ENCODE measurements around the gene POMT1. TPM values are rescaled to one million over a fixed set of nuclear protein-coding genes. Genes with fewer than 3 reads are reported as not detected.

POMT1 gene
- total and polyA plus RNA-seq, 2 experiments from 2014 or later = 20.2 to 32.4 TPM

DNA sequence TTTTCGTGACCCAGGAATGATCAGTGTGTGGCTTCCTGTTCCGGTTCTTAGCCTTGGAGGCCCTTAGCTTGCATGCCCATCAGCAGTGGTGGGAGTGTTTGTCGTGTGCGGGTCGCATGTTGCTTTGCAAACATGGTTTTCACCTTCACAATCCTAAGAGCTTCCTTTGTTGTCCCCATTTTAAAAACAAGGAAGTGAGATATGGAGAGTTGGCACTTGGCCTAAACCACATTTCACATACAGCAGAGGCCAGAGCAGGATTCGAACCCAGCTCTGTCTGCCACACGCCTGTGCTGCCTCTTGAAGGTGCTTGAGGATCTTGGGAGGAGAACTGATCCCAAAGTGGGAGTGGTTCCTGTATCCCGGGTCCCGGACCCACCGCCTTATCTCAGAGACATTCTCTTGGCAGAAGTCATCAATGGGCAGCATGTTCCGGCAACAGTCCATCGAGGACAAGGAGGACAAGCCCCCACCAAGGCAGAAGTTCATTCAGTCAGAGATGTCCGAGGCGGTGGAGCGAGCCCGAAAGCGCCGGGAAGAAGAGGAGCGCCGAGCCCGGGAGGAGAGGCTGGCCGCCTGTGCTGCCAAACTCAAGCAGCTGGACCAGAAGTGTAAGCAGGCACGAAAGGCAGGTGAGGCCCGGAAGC is 38.2 kb upstream of the POMT1 start:
- no peaks in the 10 kb centered on the region for H3K9me3 Mint-ChIP-seq
- no peaks in the 10 kb centered on the region for H3K27me3 ChIP-seq (ENCODE audit: insufficient read depth)
- H3K36me3 Mint-ChIP-seq (ENCODE audit: low read depth) = peaks cover 90% of the 10 kb centered on the region
- no peak overlapping the region for H3K27ac ChIP-seq (ENCODE audit: low read depth)
- DNase-seq (ENCODE audit: low spot score) (no peak), ATAC-seq (no peak)
- no peaks in the 10 kb centered on the region for H3K9me2 ChIP-seq (ENCODE audit: insufficient read depth)
- peaks cover 93% of the 10 kb centered on the region for H3K36me3 ChIP-seq (ENCODE audit: insufficient read depth)
- H3K27ac Mint-ChIP-seq = no peak overlapping the region
- H3F3A ChIP-seq (replicated peaks; ENCODE audit: low read depth) = peaks cover 48% of the 10 kb centered on the region
- H4K20me1 ChIP-seq (replicated peaks; ENCODE audit: insufficient read depth) = peaks cover 54% of the 10 kb centered on the region
- H3K4me1 ChIP-seq (ENCODE audit: insufficient read depth) = no peaks in the 10 kb centered on the region
- H3K27me3 Mint-ChIP-seq (ENCODE audit: insufficient read depth, low read depth, poor library complexity) = peaks cover 8% of the 10 kb centered on the region
- TF ChIP-seq ZNF114 (CRISPR knock-in tag; IDR thresholded peaks at IDR 0.05) = no peak
- no peak for TF ChIP-seq EZH2 (IDR thresholded peaks at IDR 0.05; ENCODE audit: low read depth, unreplicated experiment)
- TF ChIP-seq REST (IDR thresholded peaks at IDR 0.05; ENCODE audit: unreplicated experiment) = no peak
- TF ChIP-seq NANOG (IDR thresholded peaks at IDR 0.05; ENCODE audit: borderline replicate concordance) = no peak
- H3K4me1 Mint-ChIP-seq = no peaks in the 10 kb centered on the region
- no peak overlapping the region for H3K4me3 ChIP-seq
- no peak overlapping the region for H2AFZ ChIP-seq
- no peak overlapping the region for H3K4me2 ChIP-seq
- peaks cover 89% of the 10 kb centered on the region for H3K79me2 ChIP-seq (replicated peaks; ENCODE audit: insufficient read depth)
- no peak overlapping the region for H3K4me3 Mint-ChIP-seq

GRCh38 chr9:131465401-131465800 is 37.3 kb upstream of the POMT1 start:
- TF ChIP-seq CREB1 (CRISPR knock-in tag; IDR thresholded peaks at IDR 0.05; ENCODE audit: low read depth) = no peak
- no peak for TF ChIP-seq POLR2AphosphoS5 (IDR thresholded peaks at IDR 0.05; ENCODE audit: low read depth)
- no peak for TF ChIP-seq ZNF331 (CRISPR knock-in tag; IDR thresholded peaks at IDR 0.05; ENCODE audit: low read depth)
- peak; percentile 46 for TF ChIP-seq EZH2phosphoT487 (IDR thresholded peaks at IDR 0.05; ENCODE audit: unreplicated experiment)
- no peak for TF ChIP-seq REST (IDR thresholded peaks at IDR 0.05; ENCODE audit: unreplicated experiment)
- no peak for TF ChIP-seq STAT1 (IDR thresholded peaks at IDR 0.05; ENCODE audit: unreplicated experiment)
- H3K9me2 ChIP-seq (ENCODE audit: insufficient read depth) = no peaks in the 10 kb centered on the region
- H3K4me2 ChIP-seq = no peak overlapping the region
- H3K4me1 Mint-ChIP-seq = no peaks in the 10 kb centered on the region
- no peak overlapping the region for H2AFZ ChIP-seq
- ATAC-seq (no peak), DNase-seq (ENCODE audit: low spot score) (no peak)
- H3K27me3 Mint-ChIP-seq (ENCODE audit: insufficient read depth, low read depth, poor library complexity) = peaks cover 14% of the 10 kb centered on the region
- no peaks in the 10 kb centered on the region for H3K9me3 Mint-ChIP-seq
- H3K27ac ChIP-seq (ENCODE audit: low read depth) = 0 out of 2 replicates have a peak overlapping the region, but pooled peaks have one; percentile 55
- peaks cover 91% of the 10 kb centered on the region for H3K36me3 ChIP-seq (ENCODE audit: insufficient read depth)
- H3K27me3 ChIP-seq (ENCODE audit: insufficient read depth) = no peaks in the 10 kb centered on the region
- H3K79me2 ChIP-seq (replicated peaks; ENCODE audit: insufficient read depth) = peaks cover 92% of the 10 kb centered on the region
- H3K36me3 Mint-ChIP-seq (ENCODE audit: low read depth) = peaks cover 90% of the 10 kb centered on the region
- no peak overlapping the region for H3K27ac Mint-ChIP-seq
- peaks cover 52% of the 10 kb centered on the region for H3F3A ChIP-seq (replicated peaks; ENCODE audit: low read depth)
- H3K4me3 Mint-ChIP-seq = no peak overlapping the region
- peaks cover 55% of the 10 kb centered on the region for H4K20me1 ChIP-seq (replicated peaks; ENCODE audit: insufficient read depth)
- H3K4me1 ChIP-seq (ENCODE audit: insufficient read depth) = no peaks in the 10 kb centered on the region
- no peak overlapping the region for H3K4me3 ChIP-seq

All from GM23338 (cell line).